GM08714 (cell line): Measurements from ENCODE around the gene STAM2.
"Not testable (repeated sequence)": the region's sequence is repeated elsewhere in the genome, so short reads cannot be mapped to it uniquely, and the experiment has no call there.

Experiments used
- H3K4me3 ChIP-seq: fragments of 200-500 bp; sonication (Bioruptor generic); 2 replicates; pipeline ENCODE4 v1.5.1; 2014; ENCODE audit warnings: mild to moderate bottlenecking, low read length, inconsistent platforms
- ZNF274 ChIP-seq: IDR thresholded peaks from 2 replicates; pipeline ENCODE4 v1.6.1; 2012; ENCODE audit warnings: mild to moderate bottlenecking, low read depth, low read length

Gene STAM2

DNA sequence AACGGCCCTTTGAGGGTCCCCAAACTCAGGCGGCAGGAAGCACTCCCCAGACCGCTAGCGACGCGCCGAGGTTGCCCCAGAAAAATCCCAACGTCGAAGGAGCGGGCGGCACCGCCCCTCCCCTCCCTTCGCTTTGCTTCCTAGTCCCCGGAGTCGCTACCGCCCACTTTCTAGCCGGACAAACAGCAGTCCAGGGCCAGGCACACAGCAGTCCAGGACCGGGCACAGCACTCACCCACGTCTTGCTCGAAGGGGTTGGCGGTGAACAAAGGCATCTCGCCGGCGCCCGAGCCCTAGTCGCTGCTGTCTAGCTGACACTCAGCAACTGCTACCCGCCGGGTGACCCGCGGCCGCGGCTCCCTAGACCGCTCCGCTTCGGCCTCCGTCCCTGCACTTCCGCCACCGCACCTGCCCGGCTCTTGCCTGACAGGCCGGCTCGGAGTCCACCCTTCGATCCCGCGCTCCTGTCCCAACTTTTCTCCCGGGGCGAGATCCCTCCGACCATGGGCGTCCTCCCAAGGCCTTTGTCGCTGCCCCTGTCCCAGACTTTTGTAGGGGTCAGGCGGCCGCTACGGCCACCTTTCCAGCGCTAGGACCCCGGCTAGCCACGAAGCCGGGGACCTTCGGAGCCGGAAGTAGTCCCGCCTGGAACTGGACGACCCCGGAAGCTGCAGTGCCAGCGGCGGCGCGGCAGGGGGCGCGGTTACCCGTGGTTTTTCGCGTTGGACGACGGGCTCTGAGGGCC is at the start of gene STAM2:
Gene STAM2 (minus strand): TSS at position 396 of the 745 bp plus-strand sequence. CDS start 121 bp downstream, at position 275.
- peak within 1 kb of the TSS; percentile 98 for H3K4me3 ChIP-seq
- no peak for TF ChIP-seq ZNF274

DNA sequence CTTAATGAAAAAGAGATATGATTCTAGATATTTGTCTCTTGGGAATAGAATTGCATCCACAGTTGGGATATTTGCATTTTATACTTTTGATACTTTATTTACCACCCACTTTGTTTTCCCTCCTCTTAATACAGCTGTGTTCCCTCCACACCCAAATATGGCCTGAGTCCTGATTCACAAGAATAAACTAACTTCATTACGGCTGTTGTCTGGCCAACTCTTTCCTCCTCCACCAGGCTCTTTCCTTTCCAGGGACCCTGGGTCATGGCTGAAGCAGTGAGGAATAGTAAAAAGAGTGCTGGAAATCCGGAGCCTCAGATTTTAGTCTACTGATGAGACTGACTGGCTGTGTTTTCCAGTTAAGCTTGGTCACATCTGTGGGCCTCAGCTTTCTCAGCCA is 48.4 kb upstream of the STAM2 start:
- no peak for TF ChIP-seq ZNF274

DNA sequence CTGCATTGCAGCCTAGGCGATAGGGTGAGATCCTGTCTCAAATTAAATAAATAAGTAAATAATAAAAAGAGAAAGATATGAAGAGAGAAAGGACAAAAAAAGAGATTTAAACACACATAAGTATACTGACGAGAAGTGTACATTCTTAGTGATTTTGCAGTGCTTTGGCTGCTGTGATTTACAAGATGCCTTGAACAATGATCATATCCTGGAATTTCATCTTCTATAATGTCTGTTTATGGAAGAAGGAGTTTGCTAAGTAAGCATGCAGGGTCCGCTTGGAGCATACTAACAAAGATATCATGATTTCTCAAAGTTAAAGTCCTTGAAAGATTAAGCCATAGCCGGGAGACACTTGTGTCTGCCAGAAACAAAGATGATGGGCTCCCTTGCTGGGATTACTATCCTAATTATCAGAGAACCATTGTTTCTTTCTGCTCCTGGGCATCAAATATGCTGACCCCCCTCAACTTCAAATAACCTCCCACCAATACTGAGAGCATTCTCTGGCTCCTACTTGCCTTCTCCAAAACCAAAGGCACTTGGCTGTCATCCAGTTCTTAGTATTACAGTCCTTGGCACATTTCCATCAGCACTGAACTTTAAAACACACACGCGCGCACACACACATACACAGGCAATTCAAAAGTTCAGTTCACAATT is 47.5 kb upstream of the STAM2 start:
- no peak for TF ChIP-seq ZNF274
- no peak overlapping the region for H3K4me3 ChIP-seq

More for the DNA sequence above, 48.4 kb upstream of the STAM2 start:
- H3K4me3 ChIP-seq, result no peak overlapping the region

DNA sequence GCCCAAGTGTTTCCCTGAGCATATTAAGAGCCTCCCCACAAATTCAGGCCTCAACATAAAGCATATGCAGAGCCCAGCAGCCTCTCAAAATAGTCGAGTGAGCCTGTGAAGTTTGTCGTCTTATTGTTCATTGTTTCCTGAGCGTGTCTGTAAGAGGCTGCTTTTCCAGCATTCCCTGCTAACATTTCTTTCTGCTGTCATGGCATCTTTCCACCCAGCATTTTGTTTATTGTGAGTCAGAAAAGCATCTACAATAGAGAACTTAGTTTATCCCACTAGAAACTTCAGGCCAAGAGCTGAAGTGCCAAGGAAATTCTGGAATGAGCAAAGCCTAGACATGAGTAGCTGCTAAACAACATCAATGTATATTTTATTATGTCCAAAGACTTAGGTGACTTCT is 46.3 kb upstream of the STAM2 start:
- H3K4me3 ChIP-seq, result no peak overlapping the region
- TF ChIP-seq ZNF274, result no peak

DNA sequence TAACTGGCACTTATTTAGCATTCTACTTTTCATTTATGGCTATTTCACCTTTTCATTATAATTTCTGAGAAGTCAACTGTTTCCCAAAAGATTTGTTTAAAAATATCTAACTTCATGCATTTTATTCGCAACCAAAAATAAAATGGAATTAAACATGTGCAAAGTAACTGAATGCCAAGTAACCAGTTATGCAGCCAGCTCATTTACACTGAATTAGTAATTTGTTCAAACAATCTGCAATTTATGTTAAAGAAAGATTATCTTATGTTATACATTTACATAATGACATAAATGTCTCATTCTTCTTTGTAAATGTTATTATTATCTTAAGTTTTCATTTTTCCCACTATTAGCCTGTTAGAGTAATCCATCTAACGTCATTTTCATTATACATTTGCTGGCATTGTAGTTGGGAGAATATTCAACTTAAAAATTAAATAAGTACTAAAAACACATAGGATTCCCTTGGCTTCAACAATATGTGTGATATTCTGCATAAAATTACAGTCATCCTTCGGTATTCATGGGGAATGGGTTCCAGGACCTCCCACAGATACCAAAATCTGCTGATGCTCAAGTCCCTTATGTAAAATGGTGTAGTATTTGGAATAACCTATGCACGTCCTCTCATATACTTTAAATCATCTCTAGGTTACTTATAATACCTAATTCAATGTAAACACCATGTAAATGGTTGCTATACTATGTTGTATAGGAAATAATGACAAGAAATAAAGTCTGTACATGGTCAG is 43.7 kb upstream of the STAM2 start:
- no peak for TF ChIP-seq ZNF274
- H3K4me3 ChIP-seq, result no peak overlapping the region

DNA sequence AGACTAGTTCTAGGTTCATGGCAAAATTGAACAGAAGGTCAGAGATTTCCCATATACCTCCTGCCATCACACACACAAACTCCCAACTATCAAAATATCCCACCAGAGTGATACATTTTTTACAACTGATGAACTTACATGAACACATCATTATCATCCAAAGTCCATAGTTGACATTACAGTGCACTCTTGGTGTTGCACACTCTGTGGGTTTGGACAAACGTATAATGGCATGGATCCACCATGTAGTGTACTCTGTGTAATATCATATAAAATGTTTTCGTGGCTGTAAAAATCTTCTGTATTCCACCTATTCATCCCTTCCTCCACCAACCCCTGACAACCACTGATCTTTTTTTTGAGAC is 25.9 kb upstream of the STAM2 start:
- no peak for TF ChIP-seq ZNF274
- no peak overlapping the region for H3K4me3 ChIP-seq

DNA sequence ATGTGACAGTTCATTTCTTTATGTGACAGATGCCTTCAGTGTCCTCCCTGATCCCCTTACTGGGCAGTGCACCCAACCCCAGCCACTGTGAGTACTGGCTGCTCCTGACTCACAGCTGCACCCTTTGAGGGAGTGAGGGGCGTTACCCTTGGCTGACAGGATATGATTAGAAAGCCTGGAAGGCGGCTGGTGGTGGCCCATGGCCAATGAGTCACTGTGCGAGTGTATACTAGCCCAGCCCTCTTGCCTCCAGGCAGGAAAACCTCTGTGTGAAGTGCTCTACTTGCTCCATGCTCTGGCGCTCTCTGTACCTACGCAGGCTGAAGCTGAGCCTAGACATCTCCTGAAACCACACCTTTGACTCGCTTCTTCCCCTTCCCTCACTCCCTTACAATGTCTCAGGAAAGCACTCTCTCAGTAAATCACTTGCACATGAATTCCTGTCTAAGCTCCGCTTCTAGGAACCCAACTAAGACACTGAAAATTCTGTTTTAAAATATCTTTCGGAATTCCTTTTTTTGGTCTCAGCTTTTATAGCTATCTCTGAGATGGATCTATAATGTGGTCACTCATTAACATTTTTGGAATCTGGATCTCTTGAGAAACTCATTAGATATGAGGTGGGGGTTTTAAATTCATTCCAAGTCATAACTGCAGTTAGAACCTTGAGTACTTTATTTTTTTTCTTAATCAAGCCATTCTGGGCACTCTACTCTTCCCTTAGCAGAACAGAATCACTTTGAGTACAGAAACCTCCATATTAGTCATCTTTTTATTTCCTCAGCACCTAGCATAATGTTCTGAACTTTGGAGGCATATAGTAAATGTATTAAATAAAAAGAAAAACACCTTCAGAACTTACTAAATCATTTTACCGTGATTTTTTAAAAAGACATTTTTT is 25.3 kb upstream of the STAM2 start:
- H3K4me3 ChIP-seq, result no peak overlapping the region
- no peak for TF ChIP-seq ZNF274

DNA sequence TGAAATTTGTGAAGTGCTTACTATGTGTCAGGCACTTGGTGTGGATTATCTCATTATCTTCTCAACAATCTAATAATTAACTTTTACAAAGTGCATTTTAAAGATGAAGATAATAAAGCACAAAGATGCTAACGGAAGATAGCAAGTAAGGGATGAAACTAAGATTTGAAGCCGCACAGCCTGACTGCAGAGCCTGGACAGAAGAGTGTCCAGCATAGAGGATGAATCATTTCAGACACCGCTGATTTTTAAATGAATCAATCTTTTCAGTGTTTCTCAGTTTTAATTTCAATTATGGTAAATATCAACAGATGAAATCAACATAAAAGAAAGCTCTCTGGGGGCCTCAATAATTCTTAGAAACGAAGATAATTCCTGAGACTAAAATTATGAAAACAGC is 24.5 kb upstream of the STAM2 start:
- no peak for TF ChIP-seq ZNF274
- no peak overlapping the region for H3K4me3 ChIP-seq

DNA sequence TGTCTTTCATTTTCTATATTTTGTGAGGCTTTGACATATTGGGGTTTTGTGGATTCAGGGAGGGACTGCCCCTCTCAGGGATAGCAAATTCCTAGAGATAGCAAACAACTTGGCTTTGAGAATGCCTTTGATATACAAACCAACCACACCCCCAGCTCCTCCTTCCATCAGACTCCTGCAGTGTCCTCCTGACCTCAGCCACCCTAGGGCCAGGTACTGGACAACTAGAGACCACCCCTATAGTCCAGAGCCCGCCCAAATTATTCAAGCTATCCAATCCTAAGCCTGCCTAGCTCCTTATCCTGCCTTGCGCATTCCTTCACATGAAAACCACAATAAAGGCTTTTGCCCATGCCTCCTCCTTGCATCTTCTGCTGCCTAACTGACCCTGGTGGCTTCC is 22.9 kb upstream of the STAM2 start:
- TF ChIP-seq ZNF274, result no peak
- H3K4me3 ChIP-seq, result no peak overlapping the region

DNA sequence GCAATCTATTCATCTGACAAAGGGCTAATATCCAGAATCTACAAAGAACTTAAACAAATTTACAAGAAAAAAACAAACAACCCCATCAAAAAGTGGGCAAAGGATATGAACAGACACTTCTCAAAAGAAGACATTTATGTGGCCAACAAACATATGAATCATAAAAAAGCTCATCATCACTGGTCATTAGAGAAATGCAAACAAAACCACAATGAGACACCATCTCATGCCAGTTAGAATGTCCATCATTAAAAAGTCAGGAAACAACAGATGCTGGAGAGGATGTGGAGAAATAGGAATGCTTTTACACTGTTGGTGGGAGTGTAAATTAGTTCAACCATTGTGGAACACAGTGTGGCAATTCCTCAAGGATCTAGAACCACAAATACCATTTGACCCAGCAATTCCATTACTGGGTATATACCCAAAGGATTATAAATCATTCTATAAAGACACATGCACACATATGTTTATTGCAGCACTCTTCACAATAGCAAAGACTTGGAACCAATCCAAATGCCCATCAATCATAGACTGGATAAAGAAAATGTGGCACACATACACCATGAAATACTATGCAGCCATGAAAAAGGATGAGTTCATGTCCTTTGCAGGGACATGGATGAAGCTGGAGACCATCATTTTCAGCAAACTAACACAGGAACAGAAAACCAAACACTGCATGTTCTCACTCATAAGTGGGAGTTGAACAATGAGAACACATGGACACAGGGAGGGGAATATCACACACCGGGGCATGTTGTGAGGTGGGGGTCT is 22.1 kb upstream of the STAM2 start:
- H3K4me3 ChIP-seq, result not testable (repeated sequence)

DNA sequence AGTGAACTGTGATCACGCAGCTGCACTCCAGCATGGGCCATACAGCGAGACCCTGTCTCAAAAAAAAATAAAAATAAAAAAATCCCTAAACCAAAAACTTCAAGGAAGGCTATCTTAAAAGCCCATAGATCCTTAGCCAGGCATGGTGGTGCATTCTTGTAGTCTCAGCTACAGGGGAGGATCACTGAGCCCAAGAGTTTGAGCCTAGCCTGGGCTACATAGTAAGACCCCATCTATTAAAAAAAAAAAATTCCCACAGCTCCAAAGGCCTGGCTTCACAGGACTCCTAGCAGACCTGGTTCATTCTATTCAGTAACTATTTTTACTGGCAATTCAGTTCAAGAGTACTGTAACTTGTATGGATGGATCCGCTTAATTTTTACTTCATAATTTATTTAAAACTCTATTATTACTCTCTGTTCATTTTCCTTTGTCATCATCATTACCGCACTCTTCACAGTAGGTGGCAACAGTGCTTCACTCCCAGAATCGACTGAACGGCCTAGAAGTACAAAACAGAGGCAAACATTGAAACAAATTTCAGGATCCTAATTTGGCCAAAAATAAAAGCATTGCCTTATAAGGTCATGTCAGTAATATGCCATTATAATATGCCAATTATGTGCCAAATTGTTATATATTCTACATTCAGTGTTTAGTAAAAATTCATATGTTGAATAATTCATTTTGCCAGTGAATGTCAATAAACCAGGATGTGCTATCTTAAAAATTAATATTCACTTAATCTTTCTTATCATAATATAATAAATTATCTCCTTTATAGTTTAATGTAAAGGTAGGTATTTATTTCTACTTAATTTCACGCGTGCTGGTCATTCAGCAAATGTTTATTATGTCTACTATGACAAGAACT is 14.3 kb upstream of the STAM2 start:
- TF ChIP-seq ZNF274, result no peak

DNA sequence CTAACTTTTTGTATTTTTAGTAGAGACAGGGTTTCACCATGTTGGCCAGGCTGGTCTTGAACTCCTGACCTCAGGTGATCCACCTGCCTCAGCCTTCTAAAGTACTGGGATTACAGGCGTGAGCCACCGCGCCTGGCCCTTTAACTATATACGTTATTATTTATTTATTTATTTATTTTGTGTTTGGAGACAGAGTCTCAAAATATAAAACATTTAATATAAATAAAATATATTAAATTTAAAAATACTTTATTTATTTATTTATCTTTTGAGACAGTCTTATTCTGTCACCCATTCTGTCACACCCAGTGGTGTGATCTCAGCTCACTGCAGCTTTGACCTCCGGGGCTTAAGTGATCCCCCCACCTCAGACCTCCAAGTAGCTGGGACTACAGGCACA is 11.2 kb upstream of the STAM2 start:
- H3K4me3 ChIP-seq, result not testable (repeated sequence)

More for the DNA sequence above, 14.3 kb upstream of the STAM2 start:
- no peak overlapping the region for H3K4me3 ChIP-seq
